WI38 (cell line): Measurements from ENCODE around the gene OR52R1.

Experiments used
- H3K4me3 ChIP-seq: 2 replicates; pipeline ENCODE4 v1.5.1; 2011; ENCODE audit warnings: low read depth, mild to moderate bottlenecking, control low read depth, low read length
- CTCF ChIP-seq: IDR thresholded peaks from 2 replicates; pipeline ENCODE4 v1.5.1; 2012; ENCODE audit warnings: low read depth, mild to moderate bottlenecking, control low read depth, low read length

The OR52R1 gene

GRCh38 chr11:4769838-4770237, 34.3 kb downstream of the OR52R1 start, which contains the start of gene OR51F1:
OR51F1 (minus strand) TSS chr11:4769938; CDS start chr11:4769938, 0 bp downstream.
- H3K4me3 ChIP-seq, result no peak within 1 kb of the TSS
- TF ChIP-seq CTCF, result no peak

GRCh38 chr11:4768094-4768493, 36.1 kb downstream of the OR52R1 start:
- no peak for TF ChIP-seq CTCF
- no peak overlapping the region for H3K4me3 ChIP-seq

DNA sequence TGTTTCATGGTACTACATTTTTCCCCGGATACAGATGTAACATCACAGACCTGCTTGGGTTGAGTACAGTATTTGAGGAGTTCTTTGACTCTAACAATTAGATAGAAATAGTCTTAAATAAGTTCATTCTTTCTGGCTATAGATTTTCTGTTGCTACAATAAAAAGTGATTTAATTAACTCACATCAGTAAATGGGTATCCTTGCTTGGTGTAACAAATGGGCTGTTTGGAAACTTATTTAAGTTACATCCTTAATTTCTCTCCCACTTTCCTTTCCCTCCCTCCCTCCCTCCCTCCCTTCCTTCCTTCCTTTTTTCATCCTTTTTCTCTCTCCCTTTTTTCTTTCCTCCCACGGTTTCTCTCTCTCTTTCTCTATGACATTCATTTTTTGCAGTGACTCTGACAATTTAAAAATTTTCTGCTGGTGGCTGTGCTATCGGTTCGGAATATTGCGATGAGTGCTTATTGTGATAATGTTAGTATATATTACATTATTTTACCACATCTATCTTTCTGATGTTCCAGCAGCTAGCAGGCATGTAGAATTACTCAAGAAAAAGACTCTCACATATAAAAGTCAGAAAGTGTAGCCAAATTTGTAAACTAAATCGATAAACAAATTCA, 37.6 kb downstream of the OR52R1 start:
- no peak overlapping the region for H3K4me3 ChIP-seq
- no peak for TF ChIP-seq CTCF

DNA sequence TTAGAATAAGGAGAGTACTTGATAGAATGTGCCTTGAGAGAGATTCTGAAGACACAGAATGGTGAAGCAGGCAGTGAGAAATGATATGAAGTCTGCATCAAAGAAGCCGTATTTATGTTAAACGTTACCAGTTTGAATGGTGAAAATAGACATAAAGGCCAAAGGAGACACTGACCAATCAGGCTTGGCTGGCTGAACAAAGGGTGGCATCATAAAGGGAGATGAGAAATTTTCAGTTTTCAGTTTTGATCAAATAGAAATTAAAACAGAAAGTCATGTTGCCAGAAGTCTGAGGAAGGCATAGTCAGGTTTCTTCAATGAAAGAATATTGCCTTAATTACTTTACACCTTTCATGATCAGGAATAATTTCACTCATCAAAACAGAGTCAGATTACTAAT, 41.1 kb downstream of the OR52R1 start:
- no peak for TF ChIP-seq CTCF
- H3K4me3 ChIP-seq, result no peak overlapping the region
